ENCODE results near the gene TAF4B.

- TF ChIP-seq CTCF (IDR thresholded peaks at IDR 0.05) (no peak), POLR2A (IDR thresholded peaks at IDR 0.05) (no peak)
Observed at GRCh38 chr18:26309281-26309680, 83.0 kb downstream of the TAF4B start.

Data from testis (tissue), 2 donors.